Lung (tissue), 12 donors: ENCODE measurements around the gene KCNH3. TPM values are rescaled to one million over a fixed set of nuclear protein-coding genes. Genes with fewer than 3 reads are reported as not detected.
A peak's percentile ranks its signal among the peaks of the same experiment; 100 is the strongest.

ENCODE experiments used
- ATAC-seq: fragments of 200-7000 bp; cut with Tn5 transposase; one replicate; pipeline ENCODE4 v1.9.1; 2020; ENCODE audit warnings: moderate number of reproducible peaks; ENCODE audit not compliant: insufficient read depth, low FRiP score
- DNase-seq, 3 donors: peaks; one replicate each; pipeline ENCODE4 v3.0.0-alpha.2; 2013 to 2017
- H3K27ac ChIP-seq, 2 donors: one replicate each; pipeline ENCODE4 v1.5.1; 2013; ENCODE audit warnings: mild to moderate bottlenecking in 2 of 2, moderate library complexity in 2 of 2, control low read depth in 1 of 2, inconsistent platforms in 1 of 2, low read depth in 1 of 2, low read length in 1 of 2
- H3K27me3 ChIP-seq, 3 donors: one replicate each; pipeline ENCODE4 v1.5.1; 2013; ENCODE audit warnings: low read length in 2 of 3; ENCODE audit not compliant: control insufficient read depth in 3 of 3, insufficient read depth in 3 of 3
- H3K36me3 ChIP-seq, 4 donors: one replicate each; pipeline ENCODE4 v1.5.1; 2013; ENCODE audit warnings: low read length in 4 of 4, mild to moderate bottlenecking in 1 of 4, moderate library complexity in 1 of 4; ENCODE audit not compliant: control insufficient read depth in 4 of 4, insufficient read depth in 4 of 4
- H3K4me1 ChIP-seq, 5 donors: one replicate each; pipeline ENCODE4 v1.5.1; 2013; ENCODE audit warnings: low read length in 5 of 5, mild to moderate bottlenecking in 2 of 5, moderate library complexity in 1 of 5; ENCODE audit not compliant: control insufficient read depth in 5 of 5, insufficient read depth in 5 of 5
- H3K4me3 ChIP-seq: one replicate; pipeline ENCODE4 v1.5.1; 2013; ENCODE audit warnings: mild to moderate bottlenecking, control low read depth, moderate library complexity
- H3K9ac ChIP-seq, 2 donors: one replicate each; pipeline ENCODE4 v1.5.1; 2013; ENCODE audit warnings: low read length in 2 of 2, control low read depth in 1 of 2; ENCODE audit not compliant: insufficient read depth in 1 of 2
- H3K9me3 ChIP-seq, 4 donors: one replicate each; pipeline ENCODE4 v1.5.1; 2013; ENCODE audit warnings: low read length in 3 of 4, mild to moderate bottlenecking in 1 of 4, moderate library complexity in 1 of 4; ENCODE audit not compliant: control insufficient read depth in 4 of 4, insufficient read depth in 3 of 4
- whole genome bisulfite sequencing, 2 donors: extraction: QIAGEN DNeasy Blood & Tissue Kit; methylation state at CpG; one replicate each; pipeline ENCODE4 v1.1.7; 2013; 5-methylcytosine and 5-hydroxymethylcytosine counted together
- polyA plus RNA-seq, 2 donors: library from polyadenylated mRNA; stranded (reverse); fragments of 200-250 nt; gene quantifications; one replicate each; pipeline ENCODE4 v1.2.1, GENCODE V29; 2013
- total RNA-seq, 2 donors: library from RNA; depleted of rRNA in 1 of 2; stranded (reverse); fragments of >200 nt in 1 of 2; gene quantifications; one replicate each; pipeline ENCODE4 v1.2.1, GENCODE V29; 2014 to 2021
- TF ChIP-seq, protein P1 (sequence below): IDR thresholded peaks from 2 replicates; pipeline ENCODE4 v1.5.1; 2012; ENCODE audit warnings: mild to moderate bottlenecking; ENCODE audit errors: control extremely low read depth, extremely low read depth
- donor health status: control.
- donor health status: control.
- donor health status: Bipolar disorder and iron deficiency.
- donor health status: healthy.
- donor health status: DM: yes; HTN: yes; CAD: no.

KCNH3 gene
- total and polyA plus RNA-seq, 4 donors, result 1.1 to 7.1 (median 1.6) TPM

DNA sequence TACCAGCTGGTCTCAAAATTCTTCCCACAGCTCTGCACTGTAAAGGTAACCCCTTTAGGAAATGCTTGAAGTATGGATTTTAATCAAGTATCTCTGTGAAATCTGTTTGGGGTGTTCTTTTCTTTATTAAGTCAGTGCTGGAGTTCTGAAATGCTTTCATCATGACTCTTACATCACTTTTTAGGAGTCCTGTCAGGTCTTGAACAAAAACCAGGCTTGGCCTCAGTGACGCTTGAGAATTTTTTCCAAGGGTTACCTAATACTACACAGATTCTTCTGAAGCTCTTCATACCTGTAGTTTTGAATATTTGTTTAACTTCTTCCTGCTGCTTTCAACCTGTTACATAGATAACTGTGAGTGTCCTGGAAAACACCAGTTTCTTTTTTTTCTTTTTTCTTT, 47.0 kb upstream of the KCNH3 start:
- Histone ChIP-seq H3K27me3 (no peaks in the 10 kb centered on the region), H3K27ac (no peak overlapping the region), H3K9me3 (no peaks in the 10 kb centered on the region), H3K4me3 (no peak overlapping the region), H3K9ac (no peak overlapping the region), H3K4me1 (no peaks in the 10 kb centered on the region), H3K36me3 (peaks cover 0 to 5% (median 2%) of the 10 kb centered on the region in 4 donors)
- no peak for ATAC-seq
- TF ChIP-seq, protein P1, sequence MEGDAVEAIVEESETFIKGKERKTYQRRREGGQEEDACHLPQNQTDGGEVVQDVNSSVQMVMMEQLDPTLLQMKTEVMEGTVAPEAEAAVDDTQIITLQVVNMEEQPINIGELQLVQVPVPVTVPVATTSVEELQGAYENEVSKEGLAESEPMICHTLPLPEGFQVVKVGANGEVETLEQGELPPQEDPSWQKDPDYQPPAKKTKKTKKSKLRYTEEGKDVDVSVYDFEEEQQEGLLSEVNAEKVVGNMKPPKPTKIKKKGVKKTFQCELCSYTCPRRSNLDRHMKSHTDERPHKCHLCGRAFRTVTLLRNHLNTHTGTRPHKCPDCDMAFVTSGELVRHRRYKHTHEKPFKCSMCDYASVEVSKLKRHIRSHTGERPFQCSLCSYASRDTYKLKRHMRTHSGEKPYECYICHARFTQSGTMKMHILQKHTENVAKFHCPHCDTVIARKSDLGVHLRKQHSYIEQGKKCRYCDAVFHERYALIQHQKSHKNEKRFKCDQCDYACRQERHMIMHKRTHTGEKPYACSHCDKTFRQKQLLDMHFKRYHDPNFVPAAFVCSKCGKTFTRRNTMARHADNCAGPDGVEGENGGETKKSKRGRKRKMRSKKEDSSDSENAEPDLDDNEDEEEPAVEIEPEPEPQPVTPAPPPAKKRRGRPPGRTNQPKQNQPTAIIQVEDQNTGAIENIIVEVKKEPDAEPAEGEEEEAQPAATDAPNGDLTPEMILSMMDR, result no peak
- no peak for DNase-seq
- 76 to 94% methylated on average over 1 of the region's 1 CpG for WGBS, 2 donors

- H3K36me3 ChIP-seq, result peaks cover 0 to 4% (median 0%) of the 10 kb centered on the region in 4 donors
- WGBS, 2 donors, result 50 to 98% methylated on average over 2 of the region's 2 CpGs
- no peak overlapping the region for H3K27ac ChIP-seq
- H3K27me3 ChIP-seq, result no peaks in the 10 kb centered on the region
- DNase-seq (no peak), ATAC-seq (no peak)
- H3K4me3 ChIP-seq, result no peak overlapping the region
- TF ChIP-seq, protein P1, result no peak
- H3K9ac ChIP-seq, result no peak overlapping the region
- no peaks in the 10 kb centered on the region for H3K9me3 ChIP-seq
- H3K4me1 ChIP-seq, result no peaks in the 10 kb centered on the region
Observed at GRCh38 chr12:49493900-49494299, 44.9 kb upstream of the KCNH3 start.

DNA sequence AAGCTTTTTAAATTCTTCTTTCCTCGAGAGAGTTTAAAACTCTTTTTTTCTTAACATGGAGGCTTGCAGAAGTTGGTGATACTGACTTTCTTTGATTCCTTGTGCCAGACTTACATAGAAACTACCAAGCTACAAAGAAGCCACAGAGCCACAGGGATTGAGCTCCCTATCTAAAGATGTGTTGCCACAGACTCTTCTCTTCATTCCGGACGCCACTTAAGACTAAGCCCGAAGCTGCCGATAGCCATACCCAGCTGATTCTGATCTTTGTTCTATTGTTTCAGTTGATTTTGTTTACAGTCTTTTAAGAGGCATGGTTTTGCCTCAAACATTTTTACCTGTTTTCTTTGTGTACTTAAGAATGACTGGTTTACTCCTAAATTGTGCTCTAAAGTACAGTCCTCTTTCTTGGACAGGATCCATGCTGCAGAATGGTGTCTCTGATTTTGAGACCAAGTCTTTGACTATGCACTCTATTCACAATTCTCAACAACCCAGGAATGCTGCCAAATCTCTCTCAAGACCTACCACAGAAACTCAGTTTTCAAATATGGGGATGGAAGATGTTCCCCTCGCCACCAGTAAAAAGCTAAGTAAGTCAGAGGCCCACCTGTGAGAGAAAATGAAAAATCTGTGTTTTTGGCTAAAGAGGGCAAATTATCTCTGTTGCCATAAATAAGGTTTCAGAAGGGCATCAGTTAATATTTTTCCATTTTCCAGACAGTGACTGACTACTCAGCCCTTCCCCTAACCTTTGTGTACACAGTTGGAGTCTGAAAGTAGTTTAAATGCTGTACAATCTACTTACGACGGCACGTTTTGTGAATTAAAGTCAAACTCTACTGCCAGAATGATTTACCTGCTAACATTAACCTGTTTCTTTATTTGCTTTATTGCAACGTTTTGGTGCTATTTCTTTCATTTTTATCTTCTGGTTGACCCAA, 42.1 kb upstream of the KCNH3 start:
- H3K27me3 ChIP-seq, result no peaks in the 10 kb centered on the region
- no peak overlapping the region for H3K9ac ChIP-seq
- TF ChIP-seq, protein P1, result no peak
- ATAC-seq (no peak), DNase-seq (peak in 1 of 3 donors; percentile 20)
- no peak overlapping the region for H3K4me3 ChIP-seq
- H3K9me3 ChIP-seq, result no peaks in the 10 kb centered on the region
- no peak overlapping the region for H3K27ac ChIP-seq
- H3K36me3 ChIP-seq, result peaks cover 0 to 9% (median 4%) of the 10 kb centered on the region in 4 donors
- WGBS, 2 donors, result 81 to 86% methylated on average over 10 of the region's 10 CpGs
- no peaks in the 10 kb centered on the region for H3K4me1 ChIP-seq
